ENCODE measurements around the gene RPL36AL. TPM values are rescaled to one million over a fixed set of nuclear protein-coding genes. Genes with fewer than 3 reads are reported as not detected.

The RPL36AL gene
- total RNA-seq, 1 donor = 175 TPM

GRCh38 chr14:49598485-49599300, 21.7 kb downstream of the RPL36AL start, which contains the start of gene LRR1:
Gene LRR1, plus strand, starts transcription at chr14:49598940. Its CDS starts 81 bp downstream, at chr14:49599021.
- peak within 1 kb of the TSS; percentile 98 for H3K4me3 ChIP-seq (ENCODE audit: low read depth, low read length)
- no peak for TF ChIP-seq CTCF (IDR thresholded peaks at IDR 0.05; ENCODE audit: insufficient read depth, low read depth, low read length)
- peak; percentile 83 for DNase-seq (ENCODE audit: low read depth)

- TF ChIP-seq CTCF (IDR thresholded peaks at IDR 0.05; ENCODE audit: insufficient read depth, low read depth, low read length) = no peak
Measured at GRCh38 chr14:49598189-49598484, 22.3 kb downstream of the RPL36AL start.

GRCh38 chr14:49594347-49595091, 25.9 kb downstream of the RPL36AL start:
- TF ChIP-seq CTCF (IDR thresholded peaks at IDR 0.05; ENCODE audit: insufficient read depth, low read depth, low read length) = no peak
- DNase-seq (ENCODE audit: low read depth) = peak; percentile 95
- H3K4me3 ChIP-seq (ENCODE audit: low read depth, low read length) = peak overlapping the region; percentile 13

More at GRCh38 chr14:49598189-49598484, 22.3 kb downstream of the RPL36AL start:
- H3K4me3 ChIP-seq (ENCODE audit: low read depth, low read length) = peak overlapping the region; percentile 98
- DNase-seq (ENCODE audit: low read depth) = no peak

- no peak overlapping the region for H3K4me3 ChIP-seq (ENCODE audit: low read depth, low read length)
- peak; percentile 58 for DNase-seq (ENCODE audit: low read depth)
- TF ChIP-seq CTCF (IDR thresholded peaks at IDR 0.05; ENCODE audit: insufficient read depth, low read depth, low read length) = no peak
Measured at GRCh38 chr14:49593016-49593415, 27.4 kb downstream of the RPL36AL start.

GRCh38 chr14:49589387-49589786, 31.0 kb downstream of the RPL36AL start:
- H3K4me3 ChIP-seq (ENCODE audit: low read depth, low read length) = no peak overlapping the region
- no peak for TF ChIP-seq CTCF (IDR thresholded peaks at IDR 0.05; ENCODE audit: insufficient read depth, low read depth, low read length)
- DNase-seq (ENCODE audit: low read depth) = no peak

- H3K4me3 ChIP-seq (ENCODE audit: low read depth, low read length) = peak overlapping the region; percentile 44
- peak; percentile 83 for DNase-seq (ENCODE audit: low read depth)
- peak; percentile 72 for TF ChIP-seq CTCF (IDR thresholded peaks at IDR 0.05; ENCODE audit: insufficient read depth, low read depth, low read length)
Measured at GRCh38 chr14:49586673-49587460, 33.6 kb downstream of the RPL36AL start.
